22Rv1 (cell line): ENCODE data around the gene ITPR2.

Experiments used
- H3K27ac ChIP-seq: fragments of 450-650 bp; 2 replicates; pipeline ENCODE4 v1.5.1; 2017
- CTCF ChIP-seq: fragments of 450-650 bp; IDR thresholded peaks from 2 replicates; pipeline ENCODE4 v1.5.1; 2017; ENCODE audit warnings: mild to moderate bottlenecking
- ZFX ChIP-seq: fragments of 450-650 bp; IDR thresholded peaks from 2 replicates; pipeline ENCODE4 v1.6.1; 2017; ENCODE audit warnings: antibody characterized with exemption, borderline replicate concordance

The ITPR2 gene

GRCh38 chr12:26817183-26817591, 15.8 kb downstream of the ITPR2 start:
- no peak overlapping the region for H3K27ac ChIP-seq
- no peak for TF ChIP-seq ZFX
- no peak for TF ChIP-seq CTCF

- TF ChIP-seq ZFX (no peak), CTCF (no peak)
- H3K27ac ChIP-seq: no peak overlapping the region
Measured at GRCh38 chr12:26813812-26814211, 19.2 kb downstream of the ITPR2 start.

- no peak overlapping the region for H3K27ac ChIP-seq
- no peak for TF ChIP-seq ZFX
- TF ChIP-seq CTCF: no peak
Measured at GRCh38 chr12:26810330-26810729, 22.7 kb downstream of the ITPR2 start.

GRCh38 chr12:26809611-26810285, 23.2 kb downstream of the ITPR2 start:
- TF ChIP-seq ZFX (no peak), CTCF (no peak)
- H3K27ac ChIP-seq: no peak overlapping the region

- no peak overlapping the region for H3K27ac ChIP-seq
- TF ChIP-seq ZFX (no peak), CTCF (no peak)
Measured at GRCh38 chr12:26808766-26809476, 24.1 kb downstream of the ITPR2 start.

GRCh38 chr12:26807292-26807691, 25.7 kb downstream of the ITPR2 start:
- TF ChIP-seq ZFX (no peak), CTCF (no peak)
- H3K27ac ChIP-seq: no peak overlapping the region

GRCh38 chr12:26806556-26806955, 26.4 kb downstream of the ITPR2 start:
- TF ChIP-seq ZFX (no peak), CTCF (no peak)
- H3K27ac ChIP-seq: no peak overlapping the region
